GM19468 (cell line): Measurements from ENCODE around the gene APBA2.

ENCODE experiments used
- ATAC-seq: cut with Tn5 transposase; IDR thresholded peaks from one replicate; pipeline ENCODE4 v1.9.1; 2021; ENCODE audit warnings: mild to moderate bottlenecking, moderate library complexity, moderate number of reproducible peaks; ENCODE audit not compliant: unreplicated experiment; ENCODE audit errors: extremely low read depth

Gene APBA2

DNA sequence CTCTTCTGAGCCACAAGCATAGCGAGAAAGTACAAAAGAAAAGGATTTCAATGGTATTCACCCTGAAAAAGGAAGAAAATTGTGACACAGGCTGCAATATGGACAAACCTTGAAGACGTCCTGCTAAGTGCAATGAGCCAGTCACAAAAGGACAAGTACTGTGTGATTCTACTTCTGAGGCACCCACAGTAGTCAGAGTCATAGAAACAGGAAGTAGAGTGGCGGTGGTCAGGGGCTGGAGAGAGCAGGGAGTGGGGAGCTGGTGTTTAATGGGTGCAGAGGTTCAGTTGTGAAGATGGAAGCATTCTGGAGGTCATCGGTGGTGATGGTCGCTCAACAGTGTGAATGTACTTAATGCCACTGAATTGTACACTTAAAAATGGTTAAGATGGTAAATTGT is 180.5 kb downstream of the APBA2 start:
- ATAC-seq = no peak

DNA sequence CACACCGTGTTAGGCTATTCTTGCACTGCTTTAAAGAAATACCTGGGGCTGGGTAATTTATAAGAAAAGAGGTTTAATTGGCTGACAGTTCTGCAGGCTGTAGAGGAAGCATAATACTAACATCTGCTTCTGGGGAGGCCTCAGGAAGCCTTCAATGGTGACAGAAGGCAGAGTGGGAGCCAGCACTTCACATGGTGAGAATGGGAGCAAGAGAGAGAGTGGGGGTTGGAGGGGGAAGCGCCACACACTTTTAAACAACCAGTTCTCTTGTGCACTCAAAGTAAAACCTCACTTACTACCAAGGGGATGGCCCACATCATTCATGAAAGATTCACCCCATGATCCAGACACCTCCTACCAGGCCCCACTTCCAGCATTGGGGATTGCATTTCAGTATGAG is 181.1 kb downstream of the APBA2 start:
- ATAC-seq = no peak

DNA sequence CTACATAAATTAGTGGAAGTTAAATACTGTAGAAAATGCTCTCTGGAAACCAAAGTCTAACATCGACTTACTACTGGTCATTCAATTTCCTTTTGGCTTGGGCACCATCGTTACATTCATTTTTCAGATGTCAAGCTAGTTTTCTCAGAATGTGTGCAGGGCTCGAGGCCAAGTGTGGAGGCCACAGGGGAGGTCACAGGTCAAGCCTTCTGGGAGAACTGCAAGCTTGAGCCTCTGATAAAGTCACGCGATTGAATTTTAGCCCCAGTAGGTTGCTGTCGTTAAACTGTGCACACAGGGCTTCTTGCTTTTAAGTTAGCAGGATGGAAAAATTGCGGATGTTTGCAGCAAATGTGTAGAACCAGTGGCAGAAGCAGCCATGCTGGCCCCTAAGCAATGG is 182.2 kb downstream of the APBA2 start:
- ATAC-seq = no peak

DNA sequence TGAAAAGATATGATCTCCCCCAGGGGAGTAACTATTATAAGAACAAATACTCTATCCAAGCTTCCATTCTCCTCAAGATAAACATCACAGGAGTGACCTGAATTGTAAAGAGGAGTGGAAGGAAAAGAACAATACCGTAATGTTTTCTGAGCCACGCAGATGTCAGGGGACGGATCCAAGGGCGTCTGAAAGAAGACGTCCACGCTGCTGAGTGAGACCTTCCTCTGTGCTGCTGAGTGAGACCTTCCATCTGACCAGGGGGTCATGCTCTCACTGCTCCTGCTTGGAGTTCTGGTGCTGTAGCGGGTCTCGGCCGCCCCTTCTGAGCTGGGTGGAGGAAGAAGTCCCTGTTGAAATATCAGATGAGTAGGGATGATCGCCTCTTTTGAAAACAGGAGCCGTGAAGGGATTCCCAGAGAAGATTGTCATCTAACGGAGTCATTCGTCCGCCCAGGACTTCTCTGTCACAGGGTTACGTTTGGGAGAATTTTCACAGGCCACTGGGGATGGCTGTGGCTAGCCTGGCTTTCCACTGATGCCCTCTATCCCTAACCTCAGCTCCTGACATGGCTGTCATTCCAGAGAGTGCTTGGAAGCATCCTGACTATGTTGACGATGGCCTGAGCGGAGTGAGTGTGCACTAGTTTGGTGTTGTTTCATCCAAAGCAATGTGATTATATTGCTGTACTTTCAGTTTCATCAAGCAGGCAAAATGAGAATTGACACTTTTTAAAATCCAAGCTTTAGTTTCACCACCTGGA is 184.9 kb downstream of the APBA2 start:
- no peak for ATAC-seq

DNA sequence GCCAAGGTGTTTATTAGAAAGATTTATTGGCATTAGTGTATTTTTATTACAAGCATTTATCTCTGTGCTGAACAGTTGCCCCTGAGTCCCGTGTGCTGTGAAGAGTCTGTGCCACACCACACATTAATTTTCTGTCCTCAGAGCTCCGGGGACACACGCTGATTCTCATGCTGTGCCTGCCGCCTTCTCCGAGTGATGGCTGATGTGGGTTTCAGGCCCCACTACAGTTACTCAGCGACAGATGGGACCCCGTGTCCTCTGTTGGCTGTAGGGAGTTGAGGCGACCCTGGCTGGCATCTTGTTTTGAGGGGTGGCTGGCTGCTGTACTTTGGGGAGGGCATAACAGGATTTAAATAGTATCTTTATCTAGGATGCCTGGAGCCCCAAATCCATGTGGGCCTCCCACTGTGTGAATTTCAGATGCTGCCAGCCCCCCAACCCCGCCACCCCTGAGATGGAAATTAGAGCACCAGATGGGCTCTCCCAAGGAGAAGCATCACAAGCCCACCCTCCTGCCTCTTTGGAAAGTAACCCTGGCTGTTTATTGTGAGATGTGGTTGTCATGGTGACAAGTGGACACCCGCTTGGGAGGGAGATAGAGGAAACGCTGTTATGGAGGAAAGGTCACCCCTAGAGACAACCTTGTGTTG is 185.6 kb downstream of the APBA2 start:
- ATAC-seq = no peak

DNA sequence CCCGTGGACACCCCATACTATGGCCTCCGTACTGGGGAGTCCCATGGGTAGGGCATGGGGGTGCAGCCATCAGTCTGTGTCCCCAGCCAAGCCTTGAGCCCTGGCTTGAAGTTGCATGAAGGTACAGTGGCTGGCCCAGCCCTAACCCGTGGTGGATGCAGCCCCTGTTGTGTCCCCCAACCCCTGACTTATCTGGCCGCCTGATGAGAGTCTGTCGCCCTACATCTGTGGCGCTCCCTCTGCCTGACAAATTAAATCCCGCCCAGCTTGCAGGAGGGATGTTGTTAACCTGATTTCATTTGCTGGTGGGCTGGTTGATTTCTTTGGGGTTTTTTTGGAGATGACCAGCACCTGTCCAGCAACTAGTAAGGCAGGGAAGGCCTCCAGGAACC is 186.1 kb downstream of the APBA2 start:
- ATAC-seq = no peak

DNA sequence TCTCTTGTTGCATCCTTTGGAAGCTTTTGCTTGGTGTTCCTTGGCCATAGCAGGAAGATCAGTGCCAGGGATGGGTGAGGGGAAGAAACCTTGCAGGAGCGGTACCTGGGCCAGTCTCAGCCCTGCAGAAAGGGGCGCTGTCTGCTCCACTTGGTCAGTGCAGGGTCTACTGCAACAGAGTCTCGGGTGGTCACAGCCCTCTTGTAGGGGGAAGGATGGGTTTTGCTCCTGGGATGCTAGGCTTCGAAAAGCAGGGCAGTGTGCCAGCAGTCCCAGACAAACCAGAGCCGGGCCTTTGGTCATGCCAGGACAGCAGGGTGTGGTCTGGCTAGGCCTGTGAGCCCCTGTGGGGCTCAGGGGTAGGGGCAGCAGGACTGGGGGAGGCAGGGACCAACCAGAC is 186.7 kb downstream of the APBA2 start:
- ATAC-seq = no peak

DNA sequence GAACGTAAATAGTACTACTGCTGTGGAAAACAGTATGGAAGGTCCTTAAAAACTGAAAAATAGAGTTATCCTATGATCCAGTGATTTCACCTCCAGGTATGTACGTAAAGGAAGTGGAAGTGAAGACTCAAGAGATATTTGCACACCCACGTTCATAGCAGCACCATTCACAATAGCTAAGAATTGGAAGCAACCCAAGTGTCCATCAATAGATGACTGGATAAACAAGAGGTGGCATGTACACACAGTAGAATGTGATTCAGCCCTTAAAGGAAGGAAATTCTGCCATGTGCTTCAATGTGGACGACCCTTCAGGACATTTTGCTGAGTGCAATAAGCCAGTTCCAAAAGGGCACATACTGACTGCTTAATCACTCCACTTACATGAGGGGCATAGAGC is 188.3 kb downstream of the APBA2 start:
- no peak for ATAC-seq

DNA sequence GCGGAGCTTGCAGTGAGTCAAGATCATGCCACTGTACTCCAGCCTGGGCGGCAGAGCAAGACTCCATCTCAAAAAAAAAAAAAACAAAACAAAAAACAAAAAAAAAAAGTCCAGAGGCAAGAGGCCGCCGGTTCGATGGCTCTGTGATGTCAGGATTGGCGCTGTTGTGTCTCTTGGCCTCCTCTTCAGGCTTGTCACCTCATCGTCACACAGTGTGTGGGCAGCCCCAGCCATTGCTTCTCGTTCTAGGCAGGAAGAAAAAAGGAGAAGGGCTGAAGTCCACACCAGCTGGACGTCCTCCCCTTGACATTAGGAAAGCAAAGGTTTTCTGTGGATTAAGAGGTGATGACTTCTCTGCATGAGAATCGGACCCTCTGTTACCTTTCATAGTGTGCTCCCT is 192.8 kb downstream of the APBA2 start:
- ATAC-seq = no peak

DNA sequence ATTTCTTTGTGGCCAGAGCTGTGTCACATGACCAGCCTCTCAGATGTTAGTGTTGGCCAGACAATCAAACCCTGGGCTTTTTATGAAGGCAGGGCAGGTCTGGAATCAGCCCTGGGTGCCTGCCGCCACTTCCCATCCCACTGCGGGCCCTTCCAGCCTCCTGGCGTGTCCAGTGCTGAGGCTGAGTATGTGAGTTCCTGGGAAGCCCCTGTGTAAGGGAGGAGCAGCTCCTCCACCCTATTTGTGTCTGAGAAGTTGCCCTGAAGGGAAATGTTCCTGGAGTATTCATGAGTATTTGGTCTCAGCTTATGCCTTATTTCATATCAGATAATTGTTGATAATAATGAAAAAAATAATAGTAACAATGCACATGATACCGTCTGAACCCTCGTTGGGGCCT is 193.7 kb downstream of the APBA2 start:
- ATAC-seq = no peak

DNA sequence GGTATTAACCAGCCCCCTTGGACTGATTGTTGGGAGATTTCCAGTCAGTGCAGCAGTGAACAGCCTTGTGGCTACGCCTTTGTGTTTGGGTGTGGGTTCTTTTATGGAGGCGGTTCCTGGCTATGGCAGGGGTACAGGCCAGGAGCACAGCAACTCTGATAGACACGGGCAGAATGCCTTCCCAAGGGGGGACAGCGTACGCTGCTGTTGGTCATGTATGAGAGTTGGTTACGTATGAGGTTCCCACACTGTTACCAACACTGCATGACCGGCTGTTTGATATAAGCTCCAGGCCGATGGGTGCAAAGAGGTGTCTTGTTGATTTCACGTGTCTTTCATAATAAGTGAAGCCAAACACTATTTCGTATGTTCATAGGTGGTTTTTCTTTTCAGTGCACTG is 196.0 kb downstream of the APBA2 start:
- ATAC-seq = no peak

DNA sequence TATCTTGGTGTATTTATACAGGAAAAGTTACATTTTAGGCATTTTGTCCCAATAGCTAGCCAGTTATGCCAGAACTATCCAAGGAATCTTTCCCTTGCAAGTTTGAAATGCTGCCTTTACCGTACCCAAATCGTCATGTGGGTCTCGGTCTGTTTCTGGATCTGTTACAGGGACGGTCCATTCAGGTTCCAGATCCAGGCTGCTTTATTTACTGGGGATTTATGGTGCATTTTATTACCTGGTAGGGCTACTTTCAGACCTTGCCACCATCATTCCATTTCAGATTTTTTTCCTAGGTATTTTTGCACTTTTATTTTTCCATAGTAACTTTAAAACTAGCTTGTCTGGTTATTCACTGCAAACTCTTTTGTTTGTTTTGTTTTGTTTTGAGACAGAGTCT is 197.4 kb downstream of the APBA2 start:
- no peak for ATAC-seq

DNA sequence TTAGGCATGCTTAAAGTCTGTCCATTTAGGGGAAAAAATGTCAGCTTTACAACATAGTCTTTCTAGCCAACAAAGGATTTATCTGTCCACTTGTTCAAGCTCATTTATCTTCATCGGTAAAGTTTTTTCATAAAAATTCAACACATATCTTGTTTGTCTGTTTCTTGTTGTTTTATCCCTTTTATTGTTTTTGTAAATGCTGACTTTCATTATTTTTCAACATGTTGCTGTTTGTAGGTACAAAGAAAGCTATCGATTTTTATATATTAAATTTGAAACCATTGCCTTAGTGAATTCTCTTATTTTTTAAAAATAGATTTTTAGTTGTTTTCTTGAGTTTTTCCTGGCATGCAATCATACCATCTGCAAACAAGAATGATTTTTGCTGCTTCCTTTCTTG is 198.1 kb downstream of the APBA2 start:
- ATAC-seq = no peak

DNA sequence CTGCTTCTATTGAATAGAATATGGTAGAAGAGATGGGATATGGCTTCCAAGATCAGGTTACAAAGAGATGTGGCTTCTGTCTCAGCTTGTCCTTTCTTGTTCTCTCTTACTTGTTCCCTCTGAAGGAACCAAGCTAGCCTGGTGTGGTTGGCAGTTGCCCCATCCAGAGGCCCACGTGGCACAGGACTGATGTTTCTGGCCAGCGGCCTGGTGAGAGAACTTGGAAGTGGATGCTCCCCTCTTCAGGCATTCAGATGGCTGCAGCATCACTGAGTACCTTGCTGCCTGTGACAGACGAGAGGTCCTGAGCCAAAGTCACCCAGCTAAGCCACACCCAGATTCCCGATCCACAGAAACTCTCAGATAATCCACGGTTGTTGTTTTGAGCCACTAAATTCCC is 200.2 kb downstream of the APBA2 start:
- no peak for ATAC-seq

DNA sequence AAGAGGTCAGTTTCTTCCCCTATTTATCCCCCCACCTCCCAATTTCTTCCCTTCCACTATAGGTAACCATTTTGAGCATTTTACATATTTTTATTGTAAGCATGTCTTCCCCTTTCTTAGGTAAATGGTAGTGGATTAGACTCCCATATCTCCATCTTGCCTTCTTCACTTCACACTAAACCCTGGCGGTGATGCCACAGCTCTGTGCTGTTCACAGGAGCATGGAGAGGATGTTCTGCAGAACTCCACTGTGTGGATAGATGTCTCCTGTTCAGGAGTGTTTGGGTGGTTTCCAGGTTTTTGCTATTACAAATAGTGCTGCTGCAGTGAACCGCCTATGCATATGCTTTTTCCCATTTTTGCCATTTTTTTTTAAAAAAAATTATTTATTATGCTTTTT is 201.1 kb downstream of the APBA2 start:
- no peak for ATAC-seq

DNA sequence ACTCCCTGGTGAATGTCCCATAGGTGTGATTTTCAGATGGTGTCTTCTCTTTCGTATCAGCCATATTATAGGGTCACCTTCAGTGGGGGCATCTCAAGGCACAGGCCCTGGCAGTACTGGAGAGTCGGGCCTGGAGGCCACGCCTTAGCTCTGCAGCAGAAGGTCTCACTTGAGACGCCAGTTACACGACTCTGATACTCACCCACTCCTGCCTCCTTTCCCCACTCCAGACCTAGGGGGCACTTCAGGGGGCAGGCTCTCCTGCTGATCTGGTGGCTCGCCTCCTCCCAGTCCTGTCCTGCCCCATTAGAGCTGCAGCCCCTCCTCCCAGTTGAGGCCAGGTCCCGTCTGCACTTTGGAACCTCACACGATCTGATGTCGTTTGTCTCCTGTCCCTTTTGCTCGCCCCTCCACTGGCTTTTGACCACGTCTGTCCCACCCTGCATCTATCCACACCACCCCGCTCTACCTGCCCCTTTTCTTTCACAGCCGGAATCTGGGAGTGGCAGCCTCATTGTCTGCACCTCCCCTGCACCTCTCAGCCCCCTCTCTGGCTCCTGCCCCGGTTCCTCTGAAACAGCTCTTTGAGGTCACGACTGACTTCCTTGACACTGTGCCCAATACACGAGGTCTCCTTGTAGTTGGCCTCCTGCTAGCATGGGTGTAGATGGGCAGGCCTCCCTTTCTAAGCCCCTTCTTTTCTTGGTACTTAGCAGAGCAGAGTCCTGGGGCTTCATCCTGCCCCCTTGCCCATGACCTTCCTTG is 201.9 kb downstream of the APBA2 start:
- no peak for ATAC-seq

DNA sequence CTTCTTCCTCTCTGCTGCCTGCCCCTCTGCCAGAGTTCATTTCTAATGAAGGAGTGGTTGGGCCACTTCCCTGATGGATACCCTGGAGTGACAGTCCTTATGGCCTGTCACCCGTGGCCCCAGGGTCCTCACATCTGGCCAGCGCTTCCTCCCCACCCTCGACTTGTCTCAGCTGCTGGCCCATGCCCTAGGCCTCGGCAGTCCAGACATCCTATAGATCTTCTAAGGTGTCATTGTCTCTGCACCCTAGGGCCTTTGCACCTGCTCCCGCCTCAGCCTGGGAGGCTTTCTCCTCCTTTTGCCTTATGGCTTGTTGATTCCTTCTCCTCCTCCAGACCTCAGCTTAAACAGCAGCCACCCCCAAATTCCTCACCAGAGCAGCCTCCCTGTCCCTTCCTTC is 202.9 kb downstream of the APBA2 start:
- no peak for ATAC-seq

DNA sequence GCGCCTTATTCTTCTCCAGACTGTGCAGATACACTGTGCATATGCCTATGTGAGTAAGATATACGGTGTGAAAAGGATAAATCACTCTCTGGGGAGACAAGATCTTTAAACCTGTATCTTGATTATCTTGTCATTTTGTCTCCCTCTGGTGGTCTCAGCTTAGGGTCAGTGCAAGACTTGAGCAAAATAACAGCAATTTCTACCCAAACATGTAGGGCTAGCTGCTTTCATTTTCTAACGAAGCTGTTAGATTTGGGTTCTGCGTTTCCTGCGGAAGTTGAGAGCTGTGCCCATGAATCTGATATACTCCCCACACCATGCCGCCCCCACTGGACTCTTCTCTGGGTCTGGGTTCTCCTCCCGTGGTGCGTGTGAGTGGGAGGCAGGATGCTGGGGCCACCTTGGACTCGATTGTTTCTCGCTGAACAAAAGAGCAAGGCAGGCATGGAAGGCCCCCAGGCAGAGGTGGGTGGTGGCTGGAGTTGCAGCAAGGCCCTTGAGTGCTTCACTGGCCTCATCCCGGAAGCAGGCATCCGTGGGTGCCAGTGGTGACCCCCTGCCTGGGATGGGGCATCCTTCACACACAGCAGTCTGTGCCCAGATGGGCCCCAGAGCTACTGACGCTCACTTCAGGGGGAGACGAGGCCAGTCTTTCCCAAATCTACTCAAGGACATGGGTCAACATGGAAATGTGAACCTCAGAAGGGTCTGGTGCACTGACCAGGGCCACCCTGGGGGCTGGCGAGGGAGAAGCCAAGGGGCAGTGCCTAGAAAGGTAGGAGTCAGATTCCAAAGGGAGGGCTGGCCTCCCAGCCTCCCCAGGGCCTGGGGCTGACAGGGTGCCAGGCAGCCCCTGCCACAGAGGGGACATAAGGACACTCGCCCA is 204.2 kb downstream of the APBA2 start:
- no peak for ATAC-seq

DNA sequence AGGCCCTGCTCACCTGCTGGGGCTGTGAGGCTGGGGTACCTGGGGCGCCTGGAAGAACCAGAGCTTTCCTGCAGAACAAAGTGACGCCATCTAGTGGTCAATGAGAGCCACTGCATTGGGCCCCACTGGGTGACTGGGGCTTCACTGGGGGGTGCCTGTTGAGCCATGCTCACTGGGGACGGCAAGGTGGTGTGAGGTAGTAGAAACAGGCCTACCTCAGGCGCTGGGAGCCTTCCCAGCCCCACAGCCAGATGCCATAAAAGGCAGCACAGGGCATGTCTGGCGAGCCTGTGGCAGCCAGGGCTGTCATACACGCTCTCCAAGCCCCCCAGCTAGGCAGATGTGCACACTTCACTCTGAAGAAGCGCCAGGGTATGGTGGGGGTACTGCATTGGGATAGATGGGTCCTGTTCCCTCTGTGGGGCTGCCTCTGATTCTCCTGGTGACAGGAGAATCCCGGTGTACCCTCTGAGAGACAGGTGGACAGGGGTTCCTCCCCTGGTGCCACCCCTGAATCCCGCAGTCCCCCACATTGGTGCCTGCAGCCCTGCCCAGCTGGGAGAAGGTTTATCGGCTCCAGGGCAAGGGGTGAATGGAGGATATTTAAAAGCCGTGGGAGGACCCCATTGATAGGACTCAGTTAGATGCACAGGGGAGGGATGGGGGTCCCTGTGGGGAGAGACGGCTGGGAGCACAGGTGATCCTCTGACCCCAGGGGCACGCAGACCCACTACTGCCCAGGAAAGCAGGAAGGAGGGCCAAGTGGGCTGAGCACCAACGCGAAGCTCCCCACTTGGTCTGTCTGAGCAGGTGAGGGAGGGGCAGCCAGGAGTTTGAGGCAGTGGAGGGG is 205.1 kb downstream of the APBA2 start:
- ATAC-seq = no peak

DNA sequence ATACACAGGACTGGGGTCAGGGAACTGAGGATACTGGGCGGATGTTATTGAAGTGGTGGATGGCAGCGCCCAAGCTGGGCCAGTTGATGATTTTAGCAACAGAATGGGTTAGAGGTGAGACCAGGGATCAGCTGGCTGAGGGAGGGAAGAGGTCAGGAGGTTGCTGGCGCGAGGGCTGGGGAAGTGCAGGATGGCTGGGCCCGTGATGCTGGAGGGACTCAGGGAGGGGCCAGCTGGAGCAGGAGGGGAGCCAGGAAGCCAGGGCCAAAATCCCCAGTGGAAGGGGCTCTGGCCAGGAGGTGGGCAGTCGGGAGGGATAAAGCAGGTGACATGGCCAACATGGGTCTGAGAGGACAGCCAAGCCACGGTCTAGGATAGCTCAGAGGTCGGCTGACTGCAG is 205.9 kb downstream of the APBA2 start:
- ATAC-seq = no peak
